ENCODE results near the gene GRIP1. TPM values are rescaled to one million over a fixed set of nuclear protein-coding genes. Genes with fewer than 3 reads are reported as not detected.

The GRIP1 gene
- total RNA-seq, 2 experiments from 2014 or later = 5.4 TPM

DNA sequence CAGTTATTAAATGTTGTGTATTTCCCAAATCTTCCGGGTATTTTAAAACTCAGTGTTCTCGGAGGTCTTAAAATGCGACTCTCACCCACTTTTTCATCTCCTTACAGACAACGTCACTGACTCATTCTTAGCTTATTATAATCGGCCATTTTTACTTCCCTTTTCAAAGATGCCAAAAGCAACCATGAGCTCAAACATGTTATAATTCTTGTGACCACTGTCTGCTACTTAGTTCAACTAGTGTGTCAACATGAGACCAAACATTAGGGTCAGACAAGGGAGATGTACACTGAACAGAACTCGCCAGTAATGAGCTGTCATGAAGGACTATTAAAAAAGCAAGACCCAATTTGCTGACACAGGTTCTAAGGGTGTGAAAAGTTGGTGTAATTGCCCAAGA is 4.2 kb upstream of the GRIP1 start:
- no peak for ATAC-seq (ENCODE audit: poor library complexity)
- peaks cover 15% of the 10 kb centered on the region for H3K27me3 Mint-ChIP-seq
- POLR2A ChIA-PET = no interaction called here
- H3K4me3 ChIP-seq (ENCODE audit: low read length) = no peak overlapping the region
- H3K4me1 ChIP-seq (ENCODE audit: insufficient read depth, low read length) = no peaks in the 10 kb centered on the region
- no peak overlapping the region for H3K27ac Mint-ChIP-seq
- no peaks in the 10 kb centered on the region for H3K4me1 Mint-ChIP-seq (ENCODE audit: low read depth)
- H3K27me3 ChIP-seq (ENCODE audit: control insufficient read depth in 1 of 2, insufficient read depth in 2 of 2, low read length in 2 of 2) = peaks cover 5% of the 10 kb centered on the region in 2 experiments
- no peaks in the 10 kb centered on the region for H3K9me3 ChIP-seq (ENCODE audit: control insufficient read depth in 1 of 2, insufficient read depth in 1 of 2, low read length in 2 of 2)
- H3K36me3 ChIP-seq (ENCODE audit: insufficient read depth, low read length) = no peaks in the 10 kb centered on the region
- H3K4me3 Mint-ChIP-seq = no peak overlapping the region
- CTCF ChIA-PET = no interaction called here
- TF ChIP-seq, protein P1, sequence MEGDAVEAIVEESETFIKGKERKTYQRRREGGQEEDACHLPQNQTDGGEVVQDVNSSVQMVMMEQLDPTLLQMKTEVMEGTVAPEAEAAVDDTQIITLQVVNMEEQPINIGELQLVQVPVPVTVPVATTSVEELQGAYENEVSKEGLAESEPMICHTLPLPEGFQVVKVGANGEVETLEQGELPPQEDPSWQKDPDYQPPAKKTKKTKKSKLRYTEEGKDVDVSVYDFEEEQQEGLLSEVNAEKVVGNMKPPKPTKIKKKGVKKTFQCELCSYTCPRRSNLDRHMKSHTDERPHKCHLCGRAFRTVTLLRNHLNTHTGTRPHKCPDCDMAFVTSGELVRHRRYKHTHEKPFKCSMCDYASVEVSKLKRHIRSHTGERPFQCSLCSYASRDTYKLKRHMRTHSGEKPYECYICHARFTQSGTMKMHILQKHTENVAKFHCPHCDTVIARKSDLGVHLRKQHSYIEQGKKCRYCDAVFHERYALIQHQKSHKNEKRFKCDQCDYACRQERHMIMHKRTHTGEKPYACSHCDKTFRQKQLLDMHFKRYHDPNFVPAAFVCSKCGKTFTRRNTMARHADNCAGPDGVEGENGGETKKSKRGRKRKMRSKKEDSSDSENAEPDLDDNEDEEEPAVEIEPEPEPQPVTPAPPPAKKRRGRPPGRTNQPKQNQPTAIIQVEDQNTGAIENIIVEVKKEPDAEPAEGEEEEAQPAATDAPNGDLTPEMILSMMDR (IDR thresholded peaks at IDR 0.05) = no peak
- no peak for DNase-seq
- H3K27ac ChIP-seq (ENCODE audit: low read depth in 1 of 2, low read length in 2 of 2) = no peak overlapping the region
- no peaks in the 10 kb centered on the region for H3K9me3 Mint-ChIP-seq
- intact Hi-C loops (cut with DNase I, micrococcal nuclease) = no loop called here
- no peaks in the 10 kb centered on the region for H3K36me3 Mint-ChIP-seq (ENCODE audit: low read depth)

DNA sequence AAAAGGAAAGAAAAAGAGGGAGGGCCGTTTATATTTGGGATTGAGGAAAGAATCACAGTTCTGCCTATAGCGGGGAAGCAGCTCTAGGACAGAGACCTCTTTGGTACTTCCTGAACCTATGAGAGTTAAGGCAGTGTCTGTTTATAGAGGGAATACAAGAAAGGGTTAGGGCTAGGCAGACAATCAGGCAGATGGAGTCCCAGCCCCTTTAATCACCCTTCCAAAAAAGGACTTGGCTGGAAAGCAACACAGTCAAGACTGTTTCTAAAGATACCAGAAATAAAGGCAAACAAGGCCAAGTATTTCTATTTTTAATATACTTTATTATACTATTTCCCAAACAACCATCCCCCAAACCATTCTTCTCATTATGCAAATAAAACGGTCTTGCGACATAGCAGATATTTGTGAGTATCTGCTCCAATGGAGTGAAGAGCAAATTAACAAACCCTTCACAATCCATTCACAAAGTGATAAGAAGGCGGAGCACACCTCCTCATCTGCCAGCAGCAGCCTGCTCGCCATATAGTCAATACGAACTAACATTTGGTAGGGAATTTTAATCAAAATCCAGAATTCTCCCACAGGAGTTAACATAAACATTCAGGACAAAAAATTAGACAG is 697 bp upstream of the GRIP1 start:
- ATAC-seq (ENCODE audit: poor library complexity) (no peak), DNase-seq (no peak)
- Histone ChIP-seq H3K27ac (ENCODE audit: low read depth in 1 of 2, low read length in 2 of 2) (no peak overlapping the region), H3K4me3 (ENCODE audit: low read length) (no peak overlapping the region), H3K27me3 (ENCODE audit: control insufficient read depth in 1 of 2, insufficient read depth in 2 of 2, low read length in 2 of 2) (no peaks in the 10 kb centered on the region), H3K9me3 (ENCODE audit: control insufficient read depth in 1 of 2, insufficient read depth in 1 of 2, low read length in 2 of 2) (no peaks in the 10 kb centered on the region), H3K36me3 (ENCODE audit: insufficient read depth, low read length) (no peaks in the 10 kb centered on the region), H3K4me1 (ENCODE audit: insufficient read depth, low read length) (no peaks in the 10 kb centered on the region)
- H3K36me3 Mint-ChIP-seq (ENCODE audit: low read depth) = no peaks in the 10 kb centered on the region
- intact Hi-C loops (cut with DNase I, micrococcal nuclease) = no loop called here
- no peak overlapping the region for H3K27ac Mint-ChIP-seq
- POLR2A ChIA-PET = no interaction called here
- CTCF ChIA-PET = no interaction called here
- TF ChIP-seq, protein P1 (IDR thresholded peaks at IDR 0.05) = no peak
- no peaks in the 10 kb centered on the region for H3K9me3 Mint-ChIP-seq
- peaks cover 6% of the 10 kb centered on the region for H3K27me3 Mint-ChIP-seq
- no peaks in the 10 kb centered on the region for H3K4me1 Mint-ChIP-seq (ENCODE audit: low read depth)
- H3K4me3 Mint-ChIP-seq = no peak overlapping the region

DNA sequence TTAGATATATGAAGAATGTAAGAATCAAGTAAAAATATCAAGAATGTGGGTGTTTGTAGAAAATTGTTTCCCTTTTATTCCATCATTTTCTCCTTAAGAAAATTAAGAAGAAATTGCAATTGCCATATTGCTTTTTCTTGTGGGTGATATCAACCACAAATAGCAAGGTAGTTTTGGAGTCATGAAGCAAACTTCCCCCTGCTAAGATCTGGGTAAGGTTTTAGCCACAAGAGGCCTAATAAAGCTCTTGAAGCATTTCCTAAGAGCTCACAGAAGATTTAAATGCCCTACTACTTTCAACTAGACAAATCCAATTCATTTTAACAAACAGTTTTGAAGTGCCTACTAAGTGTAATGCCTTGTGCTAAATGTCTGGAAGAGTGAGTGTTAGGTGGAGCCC is 2.6 kb downstream of the GRIP1 start:
- POLR2A ChIA-PET = no interaction called here
- Histone ChIP-seq H3K27me3 (ENCODE audit: control insufficient read depth in 1 of 2, insufficient read depth in 2 of 2, low read length in 2 of 2) (peaks cover 0 to 4% of the 10 kb centered on the region in 2 experiments), H3K4me3 (ENCODE audit: low read length) (no peak overlapping the region), H3K27ac (ENCODE audit: low read depth in 1 of 2, low read length in 2 of 2) (no peak overlapping the region), H3K9me3 (ENCODE audit: control insufficient read depth in 1 of 2, insufficient read depth in 1 of 2, low read length in 2 of 2) (no peaks in the 10 kb centered on the region), H3K4me1 (ENCODE audit: insufficient read depth, low read length) (no peaks in the 10 kb centered on the region), H3K36me3 (ENCODE audit: insufficient read depth, low read length) (no peaks in the 10 kb centered on the region)
- H3K4me3 Mint-ChIP-seq = no peak overlapping the region
- no peak overlapping the region for H3K27ac Mint-ChIP-seq
- TF ChIP-seq, protein P1 (IDR thresholded peaks at IDR 0.05) = no peak
- CTCF ChIA-PET = no interaction called here
- DNase-seq (no peak), ATAC-seq (ENCODE audit: poor library complexity) (no peak)
- intact Hi-C loops (cut with DNase I, micrococcal nuclease) = no loop called here
- no peaks in the 10 kb centered on the region for H3K9me3 Mint-ChIP-seq
- no peaks in the 10 kb centered on the region for H3K4me1 Mint-ChIP-seq (ENCODE audit: low read depth)
- H3K36me3 Mint-ChIP-seq (ENCODE audit: low read depth) = no peaks in the 10 kb centered on the region
- peaks cover 3% of the 10 kb centered on the region for H3K27me3 Mint-ChIP-seq

All from CD4-positive, alpha-beta T cell (primary cell).